DOHH2 (cell line): ENCODE data around the gene BTBD19.

Source experiments
- H3F3A ChIP-seq: fragments of 200-600 bp; sonication (generic), shearing (Covaris generic); 2 replicates; pipeline ENCODE4 v1.6.0; 2016; ENCODE audit warnings: antibody characterized with exemption, mild to moderate bottlenecking; ENCODE audit not compliant: control insufficient read depth, insufficient read depth
- H3K27ac ChIP-seq: fragments of 200-600 bp; sonication (generic); 2 replicates; pipeline ENCODE4 v1.5.1; 2014; ENCODE audit warnings: low read depth, mild to moderate bottlenecking, low read length, moderate library complexity
- H3K27me3 ChIP-seq: fragments of 200-600 bp; sonication (generic); 2 replicates; pipeline ENCODE4 v1.6.1; 2014; ENCODE audit warnings: mild to moderate bottlenecking, low read length, mixed read lengths; ENCODE audit not compliant: control insufficient read depth
- H3K36me3 ChIP-seq: fragments of 200-600 bp; sonication (generic); 2 replicates; pipeline ENCODE4 v1.6.1; 2014; ENCODE audit warnings: mild to moderate bottlenecking, low read length, moderate library complexity, mixed read lengths; ENCODE audit not compliant: control insufficient read depth
- H3K4me1 ChIP-seq: fragments of 200-600 bp; sonication (generic); 2 replicates; pipeline ENCODE4 v1.6.1; 2014; ENCODE audit warnings: mild to moderate bottlenecking, low read length, mixed read lengths; ENCODE audit not compliant: control insufficient read depth
- H3K4me2 ChIP-seq: fragments of 200-600 bp; sonication (generic); 2 replicates; pipeline ENCODE4 v1.6.0; 2014; ENCODE audit warnings: mild to moderate bottlenecking, low read length, moderate library complexity
- H3K4me3 ChIP-seq: fragments of 200-600 bp; sonication (generic); 2 replicates; pipeline ENCODE4 v1.5.1; 2014; ENCODE audit warnings: mild to moderate bottlenecking, low read length, mixed read lengths
- H3K79me2 ChIP-seq: fragments of 200-600 bp; sonication (generic); 2 replicates; pipeline ENCODE4 v1.6.1; 2014; ENCODE audit warnings: mild to moderate bottlenecking, low read length, mixed read lengths; ENCODE audit not compliant: control insufficient read depth
- H3K9me2 ChIP-seq: fragments of 200-600 bp; sonication (generic); replicated peaks from 2 replicates; pipeline ENCODE4 v1.6.1; 2014; ENCODE audit warnings: mild to moderate bottlenecking, low read length, mixed read lengths; ENCODE audit not compliant: control insufficient read depth
- H3K9me3 ChIP-seq: fragments of 200-600 bp; sonication (generic); 2 replicates; pipeline ENCODE4 v1.6.1; 2014; ENCODE audit warnings: antibody characterized with exemption, low read length, mixed read lengths; ENCODE audit not compliant: control insufficient read depth, insufficient read depth
- H4K20me1 ChIP-seq: fragments of 200-600 bp; sonication (generic); 2 replicates; pipeline ENCODE4 v1.6.0; 2014; ENCODE audit warnings: low read depth, mild to moderate bottlenecking, antibody characterized with exemption, low read length, moderate library complexity; ENCODE audit not compliant: control insufficient read depth, insufficient read depth
- CTCF ChIP-seq: fragments of 200-600 bp; sonication (generic); IDR thresholded peaks from one replicate; pipeline ENCODE4 v1.5.1; 2014; ENCODE audit warnings: antibody characterized with exemption, mild to moderate bottlenecking, low read depth, low read length; ENCODE audit not compliant: poor library complexity, severe bottlenecking
- EZH2phosphoT487 ChIP-seq: fragments of 200-600 bp; sonication (generic); IDR thresholded peaks from 2 replicates; pipeline ENCODE4 v1.6.1; 2017; ENCODE audit warnings: borderline replicate concordance, mild to moderate bottlenecking, antibody characterized with exemption, low read length, moderate library complexity, mixed read lengths

BTBD19 gene

DNA sequence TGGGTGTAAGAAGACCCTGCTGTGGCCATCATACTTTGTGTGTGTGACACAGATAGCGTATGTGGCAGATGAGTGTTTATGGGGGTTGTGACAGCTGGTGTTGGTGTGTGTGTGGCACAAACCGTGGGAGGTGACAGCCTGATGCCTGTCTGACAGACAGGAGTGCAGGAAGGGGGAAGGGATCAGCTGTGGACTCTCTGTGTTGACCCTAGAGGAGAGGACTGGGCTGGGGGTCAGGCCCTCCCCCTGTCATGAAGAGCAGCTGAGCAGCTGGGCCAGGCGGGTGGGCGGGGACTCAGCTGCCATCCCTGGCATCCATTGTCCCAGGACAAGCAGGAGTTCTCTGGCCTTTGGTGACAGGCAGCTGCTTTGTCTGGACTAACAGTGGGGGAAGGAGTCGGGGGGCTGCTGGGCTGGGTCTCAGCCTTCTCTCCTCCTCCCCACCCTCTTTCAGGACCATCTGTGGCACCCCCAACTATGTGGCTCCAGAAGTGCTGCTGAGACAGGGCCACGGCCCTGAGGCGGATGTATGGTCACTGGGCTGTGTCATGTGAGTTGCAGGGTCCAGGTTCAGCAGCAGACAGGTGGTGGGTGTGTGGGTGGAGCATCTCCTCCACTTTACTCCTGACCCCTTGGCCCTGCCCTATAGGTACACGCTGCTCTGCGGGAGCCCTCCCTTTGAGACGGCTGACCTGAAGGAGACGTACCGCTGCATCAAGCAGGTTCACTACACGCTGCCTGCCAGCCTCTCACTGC is 5.8 kb upstream of the BTBD19 start:
- Histone ChIP-seq H3K79me2 (peaks cover 21% of the 10 kb centered on the region), H3K27me3 (no peaks in the 10 kb centered on the region), H3K36me3 (peaks cover 55% of the 10 kb centered on the region), H4K20me1 (no peaks in the 10 kb centered on the region), H3K9me2 (no peaks in the 10 kb centered on the region), H3K4me1 (peaks cover 42% of the 10 kb centered on the region), H3K9me3 (no peaks in the 10 kb centered on the region), H3K27ac (no peak overlapping the region), H3K4me2 (peak overlapping the region; percentile 96), H3K4me3 (peak overlapping the region; percentile 87), H3F3A (peaks cover 3% of the 10 kb centered on the region; the same call in 1 of the 2 replicates)
- no peak for TF ChIP-seq EZH2phosphoT487
- TF ChIP-seq CTCF, result no peak

- H3K4me2 ChIP-seq, result no peak overlapping the region
- H3K9me3 ChIP-seq, result no peaks in the 10 kb centered on the region
- peaks cover 24% of the 10 kb centered on the region for H3K79me2 ChIP-seq
- peaks cover 4% of the 10 kb centered on the region; the same call in 1 of the 2 replicates for H3F3A ChIP-seq
- TF ChIP-seq CTCF, result no peak
- no peak for TF ChIP-seq EZH2phosphoT487
- no peaks in the 10 kb centered on the region for H3K27me3 ChIP-seq
- no peaks in the 10 kb centered on the region for H3K9me2 ChIP-seq
- H3K27ac ChIP-seq, result no peak overlapping the region
- peaks cover 47% of the 10 kb centered on the region for H3K4me1 ChIP-seq
- no peaks in the 10 kb centered on the region for H4K20me1 ChIP-seq
- peaks cover 57% of the 10 kb centered on the region for H3K36me3 ChIP-seq
- no peak overlapping the region for H3K4me3 ChIP-seq
These were observed 5.3 kb upstream of the BTBD19 start for GRCh38 chr1:44803062-44803311.

- H3K9me2 ChIP-seq, result no peaks in the 10 kb centered on the region
- H3K4me3 ChIP-seq, result no peak overlapping the region
- H3K4me2 ChIP-seq, result no peak overlapping the region
- H4K20me1 ChIP-seq, result no peaks in the 10 kb centered on the region
- TF ChIP-seq CTCF, result no peak
- TF ChIP-seq EZH2phosphoT487, result no peak
- no peak overlapping the region for H3K27ac ChIP-seq
- no peaks in the 10 kb centered on the region for H3K9me3 ChIP-seq
- peaks cover 28% of the 10 kb centered on the region for H3K79me2 ChIP-seq
- no peaks in the 10 kb centered on the region for H3K27me3 ChIP-seq
- H3F3A ChIP-seq, result peaks cover 4% of the 10 kb centered on the region; the same call in 1 of the 2 replicates
- peaks cover 57% of the 10 kb centered on the region for H3K36me3 ChIP-seq
- H3K4me1 ChIP-seq, result peaks cover 52% of the 10 kb centered on the region
These were observed 4.8 kb upstream of the BTBD19 start for GRCh38 chr1:44803312-44804095.
